ENCODE measurements around the gene CCDC24.

CCDC24 gene

DNA sequence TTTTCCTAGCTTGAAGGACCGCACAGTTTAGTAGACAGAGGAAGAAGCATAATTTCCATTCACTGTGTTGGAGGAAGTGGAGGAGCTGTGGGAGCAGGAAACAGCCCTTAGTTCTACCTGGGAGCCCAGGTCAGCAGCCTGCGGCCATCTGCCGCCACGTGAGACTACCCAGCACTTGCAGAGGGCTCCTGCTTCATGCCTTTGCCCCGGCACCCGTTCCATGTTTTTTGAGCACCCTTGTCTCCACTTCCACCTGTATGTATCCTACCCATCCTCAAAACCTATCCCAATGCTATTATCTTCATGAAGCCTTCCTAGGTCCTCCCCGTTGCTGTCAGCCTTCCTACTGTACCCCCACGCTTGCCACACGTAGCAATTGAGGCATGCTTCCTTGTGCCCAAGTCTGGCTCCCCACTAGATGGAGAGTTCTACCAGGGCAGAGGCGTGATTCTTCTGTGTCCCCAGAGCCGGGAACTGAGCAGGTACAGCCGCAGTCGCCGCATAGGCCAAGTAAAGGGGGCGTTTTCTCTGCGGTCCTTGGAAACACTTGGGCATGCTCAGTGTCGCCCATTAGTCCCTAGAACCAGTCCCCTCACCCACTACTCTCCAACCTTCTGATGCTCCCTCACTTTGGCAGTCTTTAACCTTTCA, 38.0 kb downstream of the CCDC24 start:
- DNase-seq, result no peak

DNA sequence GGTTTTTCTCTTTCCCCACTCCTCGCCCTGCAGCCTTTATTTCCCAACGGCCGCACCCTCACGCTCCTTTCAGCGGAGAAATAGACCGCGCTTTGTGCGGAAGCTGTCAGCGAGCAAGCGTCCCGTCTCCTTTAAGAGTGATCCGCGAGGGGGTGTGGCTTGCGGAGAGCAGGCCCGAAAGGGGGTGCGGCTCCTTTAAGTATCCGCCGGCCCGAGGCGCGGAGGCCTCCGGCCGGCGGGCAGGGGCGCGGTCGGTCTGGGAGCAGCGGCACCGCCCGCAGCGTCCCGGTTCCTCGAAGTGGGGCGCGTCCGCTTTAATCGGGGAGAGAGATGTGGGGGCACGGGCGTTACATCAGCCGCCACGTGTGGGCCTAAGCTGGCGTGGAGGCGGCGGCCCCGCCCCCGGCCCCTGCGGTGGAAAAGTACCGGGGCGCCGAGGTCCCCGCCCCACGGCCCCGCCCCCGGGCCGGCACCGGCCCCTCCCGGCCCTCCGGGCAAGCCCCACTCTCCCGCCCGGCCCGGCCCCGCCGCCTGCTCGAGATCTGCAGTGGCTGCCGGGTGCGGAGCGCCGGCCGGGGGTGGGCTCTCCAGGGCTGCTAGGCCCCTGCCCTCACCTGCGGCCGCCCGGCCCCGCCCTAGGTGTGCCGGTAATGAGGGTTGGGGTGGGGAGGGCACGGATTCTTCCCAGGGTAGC, 38.7 kb downstream of the CCDC24 start:
- DNase-seq, result no peak

DNA sequence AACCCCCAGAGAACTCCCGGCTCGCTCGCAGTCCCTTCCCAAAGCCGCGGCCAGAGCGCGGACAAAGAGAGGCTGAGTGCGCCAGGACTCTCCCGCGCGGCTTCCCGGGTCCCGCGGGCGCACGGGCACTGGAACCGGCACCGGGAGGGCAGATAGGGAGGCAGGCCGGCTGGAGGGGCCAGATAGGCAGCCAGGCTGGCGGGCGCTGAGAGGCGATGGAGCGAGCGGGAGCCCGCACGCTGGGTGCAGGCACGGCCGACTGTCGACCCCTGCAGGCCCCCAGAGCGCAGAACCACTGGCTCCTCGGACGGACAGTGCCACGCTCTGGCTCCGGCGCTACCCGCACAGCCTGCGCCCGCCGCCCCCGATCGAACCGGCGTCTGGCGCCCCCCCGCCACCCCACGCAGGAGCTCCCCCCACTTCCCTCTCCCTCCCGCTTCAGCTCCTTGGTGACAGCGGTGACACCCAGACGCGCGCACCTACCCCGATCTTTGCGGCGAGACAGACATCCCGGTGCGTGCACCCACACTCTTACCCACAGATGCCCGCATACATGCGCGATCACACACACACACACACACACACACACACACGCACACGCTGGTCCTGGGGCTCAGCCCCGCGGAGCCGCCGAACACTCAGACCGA, 39.3 kb downstream of the CCDC24 start:
- DNase-seq, result no peak

DNA sequence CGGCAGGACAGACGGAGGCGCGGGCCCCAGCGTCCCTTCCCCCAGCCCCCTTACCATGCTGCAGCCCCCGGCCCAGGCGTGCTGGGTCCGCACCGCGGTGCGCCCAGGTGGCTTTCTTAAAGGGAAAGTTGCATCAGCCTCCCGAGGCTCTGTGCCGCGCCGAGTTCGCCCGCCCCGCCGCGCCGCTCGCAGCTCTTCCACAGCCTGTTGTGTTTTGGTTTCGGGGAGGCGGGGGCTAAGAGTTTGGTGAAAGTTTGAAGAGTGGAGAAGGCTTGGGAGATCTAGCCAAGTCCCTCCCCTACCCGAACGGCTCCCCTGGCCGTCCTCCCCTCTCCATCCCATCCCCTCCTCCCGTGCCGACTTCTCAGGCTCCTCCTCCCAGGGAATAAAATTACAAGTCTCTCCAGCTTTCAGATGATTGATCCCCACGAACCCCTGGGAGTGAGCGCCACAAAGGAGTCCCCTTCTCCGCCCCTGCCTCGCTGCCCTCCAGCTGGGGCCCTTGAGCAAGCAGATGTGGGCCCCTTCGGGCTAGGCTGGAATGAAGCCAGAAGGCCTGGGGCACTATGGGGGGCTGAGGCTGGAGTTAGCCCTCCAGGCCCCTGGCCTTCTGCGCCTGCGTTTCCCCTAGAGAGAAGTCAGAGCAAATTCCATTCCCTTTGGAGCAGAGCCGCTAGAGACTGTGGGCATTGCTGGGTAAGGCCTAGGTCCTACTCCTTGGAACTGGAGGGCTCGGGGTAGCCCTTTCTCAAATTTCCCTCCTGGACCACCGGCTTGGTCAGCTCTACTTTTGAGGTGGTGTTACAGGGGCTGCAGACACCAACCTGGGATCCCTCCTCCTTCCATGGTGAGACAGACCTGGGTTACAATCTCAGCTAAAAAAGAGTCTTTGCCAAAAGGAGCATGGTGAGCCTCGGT, 40.1 kb downstream of the CCDC24 start, which contains the start of gene SLC6A9:
TSS of gene SLC6A9 (minus strand) at position 211 of the 918 bp plus-strand sequence. CDS start 7,185 bp downstream, outside the sequence.
- no peak for DNase-seq

- DNase-seq, result no peak
These were observed 40.9 kb downstream of the CCDC24 start for GRCh38 chr1:44032170-44032790.

DNA sequence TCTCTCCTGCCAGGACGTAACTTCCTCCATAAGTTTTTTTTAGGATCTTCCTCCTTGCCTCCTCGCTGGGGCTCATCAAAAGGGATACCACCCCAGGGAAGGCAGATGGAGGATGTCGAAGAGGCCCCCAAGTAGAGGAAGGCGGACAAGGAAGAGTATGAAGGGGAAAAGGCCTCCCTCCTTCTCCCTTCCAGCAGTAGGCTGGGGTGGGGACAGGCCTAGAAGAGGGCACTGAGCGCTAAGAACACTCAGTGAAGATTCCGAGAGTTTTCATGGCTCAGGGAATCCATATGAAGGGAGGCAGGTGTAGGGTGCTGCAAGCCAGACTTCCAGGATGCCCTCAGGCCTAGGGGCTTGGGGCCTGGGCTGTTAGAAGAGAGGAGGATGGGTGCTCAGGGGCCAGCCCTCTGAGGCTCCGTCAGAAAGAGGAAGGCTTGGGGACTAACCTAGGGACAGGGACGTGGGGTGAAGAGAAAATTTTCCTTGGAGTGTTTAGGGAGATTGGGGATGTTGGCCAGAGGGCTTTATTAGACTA, 41.7 kb downstream of the CCDC24 start:
- DNase-seq, result no peak

GRCh38 chr1:44033756-44034155, 42.4 kb downstream of the CCDC24 start:
- DNase-seq, result no peak

GRCh38 chr1:44034423-44034822, 43.0 kb downstream of the CCDC24 start:
- no peak for DNase-seq

DNA sequence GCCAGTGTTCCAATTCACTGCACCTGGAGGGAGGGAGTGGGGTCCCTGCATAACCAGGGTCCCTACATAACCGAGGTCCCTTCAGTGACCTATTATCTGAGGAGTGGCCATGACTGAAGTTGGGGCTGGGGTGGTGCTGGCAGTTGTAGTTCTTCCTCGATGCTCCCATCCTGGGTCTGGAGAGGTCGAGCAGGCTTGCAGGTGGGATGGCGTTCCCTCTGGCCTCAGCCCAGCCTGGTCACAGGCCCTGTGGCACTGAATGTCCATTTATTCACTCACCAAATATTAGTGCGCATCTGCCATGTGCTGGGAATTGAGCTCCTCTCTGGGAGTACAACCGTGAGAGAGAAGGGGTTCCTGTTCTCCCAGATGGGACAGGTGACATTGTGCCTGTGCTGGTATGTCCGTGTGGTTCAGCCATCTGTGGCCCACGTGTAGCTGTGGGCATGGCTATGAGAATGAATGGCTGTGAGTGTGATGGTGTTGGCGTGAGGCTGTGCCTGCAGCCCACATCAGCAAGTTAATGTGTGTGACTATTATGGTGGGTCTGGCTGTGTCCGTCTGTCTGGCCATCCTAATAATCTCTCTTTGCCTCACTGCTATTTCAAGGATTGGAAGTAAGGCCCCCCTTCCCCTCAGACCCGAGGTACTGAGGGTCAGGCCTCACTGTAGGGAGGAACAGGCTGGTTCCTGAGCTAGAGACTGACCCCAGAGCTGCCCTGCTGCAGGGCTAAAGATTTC, 43.7 kb downstream of the CCDC24 start:
- no peak for DNase-seq

DNA sequence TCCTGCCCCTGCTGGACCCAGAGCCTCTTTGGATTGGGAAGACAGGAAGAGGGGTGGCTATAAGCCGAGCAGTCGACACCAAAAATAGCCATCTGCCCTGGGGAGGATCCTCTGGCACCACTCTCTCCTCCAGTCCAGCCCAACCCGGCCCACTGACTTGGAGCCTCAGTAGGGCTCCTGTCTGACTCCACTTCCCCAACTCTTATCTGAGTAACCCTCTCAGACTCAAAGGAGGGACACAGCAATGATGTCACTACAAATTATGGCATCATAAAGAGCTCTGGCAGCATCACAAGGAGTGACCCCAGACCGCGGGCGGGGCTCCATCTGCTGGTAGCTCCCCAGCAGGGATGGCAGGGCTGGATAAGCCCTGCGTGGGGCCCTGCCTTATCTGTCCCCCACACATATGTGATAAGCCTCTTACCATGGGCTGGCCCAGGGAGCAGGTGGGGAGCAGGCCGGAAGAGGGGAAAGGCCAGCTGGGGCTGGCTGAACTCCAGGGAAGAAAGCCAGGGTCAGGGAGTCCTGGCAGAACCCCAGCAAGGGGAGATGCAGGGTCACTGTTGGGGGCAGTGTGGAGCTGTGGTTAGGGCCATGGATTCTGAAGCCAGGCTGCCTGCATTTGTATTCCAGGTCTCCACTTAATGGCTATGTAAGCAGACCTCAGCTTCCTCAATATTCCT, 44.5 kb downstream of the CCDC24 start:
- no peak for DNase-seq

DNA sequence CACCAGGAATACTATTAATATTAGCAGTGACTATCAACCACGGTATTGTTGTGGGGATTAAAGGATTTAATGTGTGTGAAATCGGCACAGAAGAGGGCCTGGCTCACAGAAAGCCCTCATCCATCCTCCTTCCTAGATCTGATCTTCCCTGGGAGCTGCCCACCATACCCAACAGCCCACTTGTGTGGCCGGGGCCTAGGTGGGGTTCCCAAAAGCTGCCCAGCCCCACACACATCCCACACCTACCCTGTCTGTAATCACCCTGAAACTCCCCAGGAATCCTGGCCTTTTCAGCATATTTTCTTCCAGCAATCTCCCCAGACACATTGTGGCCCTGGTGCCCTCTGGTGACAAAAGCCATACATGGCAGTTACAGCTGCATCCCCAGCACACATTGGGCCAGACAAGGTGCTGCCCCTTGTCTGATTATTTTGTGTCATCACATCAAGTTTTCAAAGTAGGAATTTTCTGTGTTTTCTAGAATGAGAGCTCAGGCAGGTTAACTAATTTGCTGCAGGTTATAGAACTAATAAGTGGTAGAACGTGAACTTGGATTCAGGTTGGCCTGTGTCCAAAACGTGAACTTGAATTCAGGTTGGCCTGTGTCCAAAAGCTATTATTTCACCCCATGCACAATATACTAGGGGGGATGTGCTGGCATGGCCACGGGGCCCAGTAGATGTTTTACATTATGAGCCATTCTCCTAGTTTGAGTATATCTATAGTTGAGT, 45.2 kb downstream of the CCDC24 start:
- no peak for DNase-seq

GRCh38 chr1:44037154-44037553, 45.8 kb downstream of the CCDC24 start:
- DNase-seq, result no peak

DNA sequence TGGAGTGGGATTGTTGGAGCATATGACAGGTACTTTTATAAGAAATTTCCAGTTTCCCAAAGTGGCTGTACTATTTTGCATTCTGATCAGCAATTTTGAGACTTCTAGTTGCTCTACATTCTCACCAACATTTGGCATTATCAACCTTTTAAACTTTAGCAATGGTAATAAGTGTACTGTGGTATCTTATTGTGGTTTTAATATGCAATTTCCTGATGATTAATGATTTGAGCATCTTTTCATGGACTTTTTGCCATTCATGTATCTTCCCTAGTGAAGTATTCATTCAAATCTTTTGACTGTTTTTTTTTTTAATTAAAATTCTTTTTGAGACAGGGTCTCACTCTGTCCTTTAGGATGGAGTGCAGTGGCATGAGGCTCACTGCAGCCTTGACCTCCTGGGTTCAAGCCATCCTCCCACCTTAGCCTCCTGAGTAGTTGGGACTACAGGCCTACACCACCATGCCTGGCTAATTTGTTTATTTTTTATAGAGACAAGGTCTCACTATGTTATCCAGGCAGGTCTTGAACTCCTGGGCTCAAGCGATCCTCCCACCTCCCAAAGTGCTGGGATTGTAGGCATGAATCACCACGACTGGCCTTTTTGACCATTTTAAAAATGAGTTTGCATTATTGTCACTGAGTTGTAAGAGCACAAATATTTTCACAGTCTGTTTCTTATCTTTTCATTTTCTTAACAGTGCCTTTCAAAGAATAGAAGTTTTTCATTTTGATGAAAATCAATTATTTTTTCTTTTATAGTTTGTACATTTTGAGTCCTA, 47.7 kb downstream of the CCDC24 start:
- DNase-seq, result no peak

DNA sequence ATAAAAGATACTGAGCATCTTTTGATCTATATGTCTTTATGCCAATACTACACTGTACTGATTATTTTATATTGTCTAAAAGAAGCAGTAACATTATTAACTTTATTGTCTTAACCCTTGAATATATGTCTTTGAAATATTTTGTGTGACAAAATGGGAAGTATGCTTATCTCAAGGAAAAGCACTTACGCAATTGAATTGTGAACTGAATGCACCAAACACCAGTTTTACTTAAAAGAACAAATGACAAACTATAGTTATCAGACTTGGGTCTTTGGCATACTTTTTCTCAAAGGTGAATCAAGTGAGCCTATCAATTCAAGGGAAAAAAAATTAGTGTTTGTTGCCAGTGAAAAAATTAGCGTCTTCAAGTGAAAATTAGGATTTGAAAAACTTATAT, 49.0 kb downstream of the CCDC24 start:
- no peak for DNase-seq

DNA sequence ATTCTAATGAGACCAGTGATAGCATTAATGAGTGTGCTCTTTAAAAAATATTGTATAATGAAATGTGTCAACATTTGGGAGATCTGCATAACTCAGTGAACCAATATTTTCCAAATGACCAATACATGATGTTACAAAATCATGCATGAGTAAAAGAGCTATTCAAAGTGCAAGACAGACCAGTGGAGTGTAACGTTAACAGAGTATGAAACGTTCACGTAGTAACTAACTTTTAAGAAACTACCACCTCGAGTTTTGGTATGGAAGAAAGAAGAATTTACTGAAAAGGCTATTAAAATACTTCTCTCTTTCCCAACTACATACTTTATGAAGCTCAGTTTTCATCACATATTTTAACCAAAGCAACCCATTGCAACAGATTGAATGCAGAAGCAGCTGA, 49.4 kb downstream of the CCDC24 start:
- no peak for DNase-seq

- no peak for DNase-seq
These were observed 52.0 kb downstream of the CCDC24 start for GRCh38 chr1:44043176-44044070.

DNA sequence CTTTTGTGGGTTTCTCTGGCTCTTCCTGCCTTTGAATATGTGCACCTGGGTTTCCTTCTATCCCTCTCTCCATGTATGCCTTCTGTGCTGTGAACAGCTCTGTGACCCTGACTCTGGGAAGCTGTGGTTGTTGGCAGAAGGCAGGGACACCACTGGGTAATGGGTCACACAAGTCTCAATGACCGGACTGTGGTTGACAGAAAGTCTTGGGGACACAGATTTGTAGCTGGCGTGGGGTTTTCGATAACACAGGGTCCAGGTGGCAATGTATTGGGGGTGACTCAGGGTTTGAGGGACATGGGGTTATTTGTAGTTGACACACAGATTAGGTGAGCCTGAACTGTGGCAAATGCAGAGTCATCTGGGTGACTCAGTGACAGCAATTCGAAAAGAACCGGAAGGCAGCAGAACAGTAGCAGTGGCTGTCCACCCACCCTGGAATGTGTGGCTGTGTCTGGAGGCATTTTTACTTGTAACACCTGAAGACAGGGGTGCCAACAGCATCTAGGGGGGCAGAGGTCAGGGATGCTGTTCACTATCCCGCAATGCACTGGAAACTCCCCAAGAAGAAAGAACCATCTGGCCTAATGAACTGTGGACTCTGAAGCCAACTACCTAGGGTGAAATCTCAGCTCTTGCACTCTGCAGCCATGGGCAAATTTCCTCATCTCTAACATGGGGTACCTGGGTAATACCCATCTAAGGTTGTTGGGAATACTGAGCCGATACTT, 52.8 kb downstream of the CCDC24 start:
- DNase-seq, result no peak

DNA sequence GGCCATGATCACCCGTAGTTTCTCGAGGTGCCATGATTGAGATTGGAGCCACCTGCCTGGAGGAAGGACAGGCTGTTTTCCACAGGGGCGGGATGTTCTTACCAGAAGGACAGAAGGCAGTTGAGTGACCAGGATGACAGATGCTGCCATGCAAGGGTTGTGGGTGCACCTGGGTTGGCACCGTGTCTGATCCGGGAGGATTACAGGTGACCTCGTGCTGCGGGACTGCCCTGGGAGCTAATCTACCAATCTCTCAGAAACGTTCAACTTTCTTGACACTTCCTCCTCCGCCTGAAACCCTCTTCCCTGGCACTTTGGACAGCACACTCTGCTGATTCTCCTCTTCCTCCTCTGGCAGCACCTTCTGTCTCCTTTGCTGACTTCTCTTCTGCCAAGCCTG, 53.7 kb downstream of the CCDC24 start:
- DNase-seq, result no peak
